Kasumi-1 (cell line): ENCODE results near the gene ANXA4.
"Not testable (repeated sequence)": the region's sequence is repeated elsewhere in the genome, so short reads cannot be mapped to it uniquely, and the experiment has no call there.

ENCODE experiments used
- DNase-seq, 2 experiments: peaks; one replicate each; lab custom pipeline; 2025; lab: John Stamatoyannopoulos, UW

The ANXA4 gene

GRCh38 chr2:69720404-69720803 is 21.5 kb upstream of the ANXA4 start:
- peak; percentile 25 to 32 for DNase-seq

GRCh38 chr2:69721022-69721421 is 20.9 kb upstream of the ANXA4 start:
- no peak for DNase-seq

- no peak for DNase-seq
Observed at GRCh38 chr2:69723791-69724190, 18.1 kb upstream of the ANXA4 start.

GRCh38 chr2:69724540-69725159 is 17.3 kb upstream of the ANXA4 start:
- DNase-seq = peak; percentile 83 to 87

GRCh38 chr2:69725706-69726360 is 16.1 kb upstream of the ANXA4 start:
- DNase-seq = no peak

GRCh38 chr2:69729266-69729665 is 12.7 kb upstream of the ANXA4 start:
- no peak for DNase-seq

GRCh38 chr2:69729781-69730180 is 12.2 kb upstream of the ANXA4 start:
- no peak for DNase-seq

GRCh38 chr2:69731147-69731970 is 10.6 kb upstream of the ANXA4 start:
- DNase-seq = no peak

- no peak for DNase-seq
Observed at GRCh38 chr2:69733342-69734034, 8.4 kb upstream of the ANXA4 start.

GRCh38 chr2:69734035-69734611 is 7.8 kb upstream of the ANXA4 start:
- DNase-seq = no peak

- DNase-seq = no peak
Observed at GRCh38 chr2:69734854-69735544, 6.9 kb upstream of the ANXA4 start.

- no peak for DNase-seq
Observed at GRCh38 chr2:69735686-69736085, 6.2 kb upstream of the ANXA4 start.

GRCh38 chr2:69738149-69738548 is 3.8 kb upstream of the ANXA4 start:
- not testable (repeated sequence) for DNase-seq

GRCh38 chr2:69740502-69740951 is 1.4 kb upstream of the ANXA4 start:
- DNase-seq = no peak

GRCh38 chr2:69741229-69741574 is 732 bp upstream of the ANXA4 start:
- peak; percentile 72 to 77 for DNase-seq

- peak; percentile 15 to 41 for DNase-seq
Observed at GRCh38 chr2:69742322-69742952, 503 bp downstream of the ANXA4 start.

- DNase-seq = no peak
Observed at GRCh38 chr2:69743847-69744264, 1.9 kb downstream of the ANXA4 start.

- no peak for DNase-seq
Observed at GRCh38 chr2:69744456-69744855, 2.5 kb downstream of the ANXA4 start.

GRCh38 chr2:69745035-69745434 is 3.1 kb downstream of the ANXA4 start:
- no peak for DNase-seq

- no peak for DNase-seq
Observed at GRCh38 chr2:69750246-69750645, 8.3 kb downstream of the ANXA4 start.
